MCF 10A (cell line): ENCODE data around the gene PDE4D. TPM values are rescaled to one million over a fixed set of nuclear protein-coding genes. Genes with fewer than 3 reads are reported as not detected.

Experiments
- BruUV-seq: library from RNA; stranded (reverse); fragments of 400-500 nt; replicated peaks from 2 replicates; lab custom pipeline; 2021; lab: Mats Ljungman, UMichigan
- CTCF ChIA-PET: fragments of 300-600 bp; sonication (Branson Sonifier 250); formaldehyde crosslinking; extraction: SDS; loops from one replicate; lab custom pipeline; 2021; ENCODE audit warnings: antibody characterized with exemption, inconsistent platforms; lab: Yijun Ruan, JAX
- POLR2A ChIA-PET: fragments of 300-600, 350-650 bp; sonication (Branson Sonifier 250); formaldehyde crosslinking; extraction: SDS; loops from one replicate; lab custom pipeline; 2020; ENCODE audit warnings: antibody characterized with exemption, inconsistent platforms; lab: Yijun Ruan, JAX
- DNase-seq: peaks from one replicate; pipeline ENCODE4 v3.0.0-alpha.2; 2018; ENCODE audit not compliant: unreplicated experiment
- H3K27ac Mint-ChIP-seq: one replicate; pipeline ENCODE4 v1.8.0; 2022; ENCODE audit warnings: mild to moderate bottlenecking, low read depth, mixed read lengths; ENCODE audit not compliant: unreplicated experiment
- H3K27me3 Mint-ChIP-seq: one replicate; pipeline ENCODE4 v1.8.0; 2022; ENCODE audit warnings: mixed read lengths; ENCODE audit not compliant: insufficient read depth, unreplicated experiment
- H3K36me3 Mint-ChIP-seq: one replicate; pipeline ENCODE4 v1.8.0; 2022; ENCODE audit warnings: mild to moderate bottlenecking, moderate library complexity, mixed read lengths; ENCODE audit not compliant: insufficient read depth, unreplicated experiment
- H3K4me1 Mint-ChIP-seq: one replicate; pipeline ENCODE4 v1.8.0; 2022; ENCODE audit warnings: mixed read lengths; ENCODE audit not compliant: insufficient read depth, unreplicated experiment
- H3K4me3 Mint-ChIP-seq: one replicate; pipeline ENCODE4 v1.8.0; 2022; ENCODE audit warnings: mild to moderate bottlenecking, moderate library complexity, mixed read lengths; ENCODE audit not compliant: unreplicated experiment
- H3K9me3 Mint-ChIP-seq: one replicate; pipeline ENCODE4 v1.8.0; 2022; ENCODE audit warnings: mixed read lengths; ENCODE audit not compliant: unreplicated experiment
- intact Hi-C: fragments of 100-400 bp; cut with micrococcal nuclease; formaldehyde crosslinking; loops from 2 replicates; pipeline ENCODE4 v1.14.1; 2022
- total RNA-seq: library from RNA; stranded (reverse); gene quantifications from 2 replicates; pipeline ENCODE4 v1.2.3, GENCODE V29; 2022
- TF ChIP-seq, protein P1 (sequence below): fragments of 200-600 bp; IDR thresholded peaks from one replicate; pipeline ENCODE4 v1.8.0; 2022; ENCODE audit warnings: antibody characterized with exemption, mild to moderate bottlenecking; ENCODE audit not compliant: unreplicated experiment

The PDE4D gene
- total RNA-seq, 1 experiment from 2014 or later = 85.0 TPM

DNA sequence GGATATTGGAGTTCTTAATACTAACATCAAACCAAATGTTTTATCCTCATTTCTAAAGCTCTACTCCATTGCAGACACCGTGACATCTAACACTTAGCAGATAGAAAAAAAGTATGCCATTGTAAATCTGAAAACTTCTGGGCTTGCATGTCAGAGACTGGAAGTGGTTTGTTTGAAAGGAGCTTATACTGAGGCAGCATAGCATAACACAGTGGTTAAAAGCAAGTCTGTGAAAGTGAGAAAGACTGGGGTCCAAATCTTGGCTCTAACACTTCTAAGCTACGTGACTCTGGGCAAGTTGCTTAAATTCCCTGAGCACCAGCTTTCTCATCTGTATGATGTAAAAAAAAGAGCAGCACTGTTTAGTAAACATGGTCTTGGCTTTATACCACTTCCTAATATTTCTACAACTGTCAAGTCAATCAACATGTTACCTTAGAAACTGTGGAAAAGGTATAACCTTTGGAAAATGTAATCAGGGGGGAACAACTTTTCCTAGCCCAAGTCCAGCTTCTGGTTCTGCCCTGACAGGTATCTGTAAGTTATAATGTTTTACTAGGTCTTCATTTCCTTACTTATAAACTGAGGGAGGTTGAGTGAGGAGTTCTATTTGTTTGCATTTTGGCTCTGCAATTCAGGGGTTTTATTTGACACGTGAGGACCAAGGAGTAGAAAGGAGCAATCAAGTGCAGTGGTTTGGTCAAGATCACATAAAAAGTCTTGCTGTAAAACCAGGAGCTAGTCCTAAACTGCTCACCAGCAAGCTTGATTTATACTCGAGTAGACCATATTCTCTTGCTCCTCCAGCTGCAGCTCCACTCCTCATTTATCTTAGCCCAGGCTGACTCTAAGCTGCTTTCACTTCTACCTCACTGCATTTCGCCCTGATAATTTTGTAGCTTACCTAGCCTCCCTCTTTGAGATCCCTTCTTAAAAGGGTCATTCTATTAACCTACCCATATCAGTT is 769.6 kb downstream of the PDE4D start:
- TF ChIP-seq, protein P1, sequence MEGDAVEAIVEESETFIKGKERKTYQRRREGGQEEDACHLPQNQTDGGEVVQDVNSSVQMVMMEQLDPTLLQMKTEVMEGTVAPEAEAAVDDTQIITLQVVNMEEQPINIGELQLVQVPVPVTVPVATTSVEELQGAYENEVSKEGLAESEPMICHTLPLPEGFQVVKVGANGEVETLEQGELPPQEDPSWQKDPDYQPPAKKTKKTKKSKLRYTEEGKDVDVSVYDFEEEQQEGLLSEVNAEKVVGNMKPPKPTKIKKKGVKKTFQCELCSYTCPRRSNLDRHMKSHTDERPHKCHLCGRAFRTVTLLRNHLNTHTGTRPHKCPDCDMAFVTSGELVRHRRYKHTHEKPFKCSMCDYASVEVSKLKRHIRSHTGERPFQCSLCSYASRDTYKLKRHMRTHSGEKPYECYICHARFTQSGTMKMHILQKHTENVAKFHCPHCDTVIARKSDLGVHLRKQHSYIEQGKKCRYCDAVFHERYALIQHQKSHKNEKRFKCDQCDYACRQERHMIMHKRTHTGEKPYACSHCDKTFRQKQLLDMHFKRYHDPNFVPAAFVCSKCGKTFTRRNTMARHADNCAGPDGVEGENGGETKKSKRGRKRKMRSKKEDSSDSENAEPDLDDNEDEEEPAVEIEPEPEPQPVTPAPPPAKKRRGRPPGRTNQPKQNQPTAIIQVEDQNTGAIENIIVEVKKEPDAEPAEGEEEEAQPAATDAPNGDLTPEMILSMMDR = no peak
- Mint-ChIP-seq H3K4me3 (no peak overlapping the region), H3K4me1 (peaks cover 5% of the 10 kb centered on the region), H3K36me3 (peaks cover 4% of the 10 kb centered on the region), H3K9me3 (no peaks in the 10 kb centered on the region), H3K27me3 (no peaks in the 10 kb centered on the region), H3K27ac (no peak overlapping the region)
- no peak for DNase-seq
- ChIA-PET CTCF (interaction anchor here (0.6 to 1.0 kb wide), 6 partner anchors 15 to 275 kb away, joined by 3 read pairs; no protein-coding TSS in a partner anchor), POLR2A (interaction anchor here (0.7 to 1.6 kb wide), 5 partner anchors 8 to 87 kb away, joined by 3 to 8 read pairs (median 3); no protein-coding TSS in a partner anchor)
- no TSS peak for BruUV-seq
- intact Hi-C loops = no loop called here

DNA sequence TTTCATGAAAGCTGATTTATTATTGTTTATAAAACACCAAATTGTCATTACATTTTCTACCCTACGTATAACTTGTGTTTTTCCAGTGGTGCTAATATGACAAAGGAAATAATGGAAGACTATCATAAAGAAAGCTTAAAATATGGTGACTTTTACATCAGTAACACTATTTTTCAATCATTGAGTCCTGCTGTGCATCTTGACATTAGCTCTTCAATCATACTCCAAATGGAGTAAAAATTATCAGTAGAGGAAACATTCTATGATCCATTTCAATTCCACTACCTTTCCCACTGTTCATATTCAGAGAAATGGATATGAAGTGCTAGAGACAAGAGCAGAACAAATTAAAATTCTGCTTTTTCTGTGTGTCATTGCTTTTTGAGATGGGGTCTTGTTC is 774.0 kb downstream of the PDE4D start:
- Mint-ChIP-seq H3K27me3 (no peaks in the 10 kb centered on the region), H3K9me3 (no peaks in the 10 kb centered on the region), H3K4me3 (no peak overlapping the region), H3K27ac (no peak overlapping the region), H3K36me3 (peaks cover 16% of the 10 kb centered on the region), H3K4me1 (peaks cover 24% of the 10 kb centered on the region)
- no TSS peak for BruUV-seq
- intact Hi-C loops = no loop called here
- DNase-seq = no peak
- CTCF ChIA-PET = interaction anchor here (1.4 to 1.5 kb wide), 2 partner anchors 55 to 234 kb away, joined by 4 to 5 read pairs; no protein-coding TSS in a partner anchor
- POLR2A ChIA-PET = interaction anchor here (0.6 kb wide), 1 partner anchor 1126 kb away, joined by 3 read pairs; no protein-coding TSS in a partner anchor
- TF ChIP-seq, protein P1 = no peak

DNA sequence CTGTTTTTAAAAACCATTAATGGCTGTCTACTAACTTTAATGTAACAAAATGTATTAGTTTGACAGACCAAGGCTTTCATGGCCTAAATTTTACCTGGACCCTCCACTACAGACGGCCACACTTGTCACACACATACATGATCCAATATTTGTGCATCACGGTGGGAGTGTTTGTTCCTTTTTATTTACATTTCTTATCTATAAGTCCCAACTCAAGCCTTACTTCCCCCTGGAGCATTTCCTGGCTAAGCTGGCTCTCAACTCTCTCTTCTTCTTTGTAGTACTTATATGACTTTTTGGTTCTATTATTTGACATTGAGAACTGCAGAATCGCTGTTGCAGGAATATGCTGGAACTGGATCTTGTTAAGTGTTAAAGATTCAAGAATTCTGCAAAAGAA is 776.2 kb downstream of the PDE4D start:
- Mint-ChIP-seq H3K27me3 (no peaks in the 10 kb centered on the region), H3K4me1 (peaks cover 24% of the 10 kb centered on the region), H3K27ac (no peak overlapping the region), H3K36me3 (peaks cover 16% of the 10 kb centered on the region), H3K4me3 (no peak overlapping the region), H3K9me3 (no peaks in the 10 kb centered on the region)
- no TSS peak for BruUV-seq
- ChIA-PET POLR2A (interaction anchor here (1.1 kb wide), 1 partner anchor 11 kb away, joined by 3 read pairs; no protein-coding TSS in a partner anchor), CTCF (interaction anchor here (0.7 kb wide), 1 partner anchor 71 kb away, joined by 4 read pairs; no protein-coding TSS in a partner anchor)
- intact Hi-C loops = no loop called here
- no peak for DNase-seq
- TF ChIP-seq, protein P1 = no peak
